HCT116 (cell line): ENCODE measurements around the gene KRT83. TPM values are rescaled to one million over a fixed set of nuclear protein-coding genes. Genes with fewer than 3 reads are reported as not detected.
"Not testable (repeated sequence)": the region's sequence is repeated elsewhere in the genome, so short reads cannot be mapped to it uniquely, and the experiment has no call there.

Experiments used
- ATAC-seq: fragments of 200-7000 bp; cut with Tn5 transposase; 2 replicates; pipeline ENCODE4 v1.9.1; 2020; ENCODE audit warnings: mild to moderate bottlenecking, moderate library complexity
- BruUV-seq: library from RNA; stranded (reverse); fragments of 400-500 nt; replicated peaks from 2 replicates; lab custom pipeline; 2021; lab: Mats Ljungman, UMichigan
- CTCF ChIA-PET: fragments of 300-600 bp; sonication (Branson Sonifier 250); formaldehyde crosslinking; loops from one replicate; lab custom pipeline; 2021; ENCODE audit warnings: antibody characterized with exemption; lab: Charles Lee
- POLR2A ChIA-PET: fragments of 300-600, 350-600 bp; sonication (Branson Sonifier 250); formaldehyde crosslinking; loops from one replicate; lab custom pipeline; 2021; ENCODE audit warnings: antibody characterized with exemption; lab: Charles Lee
- RAD21 ChIA-PET, 2 experiments: fragments of 300-600 bp; sonication (Branson Sonifier 250); formaldehyde crosslinking; loops; one replicate each; lab custom pipeline; 2023; ENCODE audit warnings: low total read pairs in 2 of 2; ENCODE audit not compliant: uncharacterized antibody in 2 of 2, unreplicated experiment in 2 of 2, low non-redundant PET in 1 of 2; lab: Charles Lee
- DNase-seq: peaks from one replicate; pipeline ENCODE4 v3.0.0-alpha.2; 2010; ENCODE audit warnings: low read depth, low spot score
- H2AFZ ChIP-seq: fragments of 200-600 bp; shearing (Covaris generic), sonication (generic); 2 replicates; pipeline ENCODE4 v1.6.1; 2017; ENCODE audit warnings: low read depth, mixed run types, mixed read lengths, antibody characterized with exemption, low read length; ENCODE audit not compliant: poor library complexity, severe bottlenecking
- H3K27ac ChIP-seq: 2 replicates; pipeline ENCODE4 v1.5.1; 2012; ENCODE audit warnings: low read depth, low read length
- H3K27me3 ChIP-seq: fragments of 200-600 bp; sonication (generic); 2 replicates; pipeline ENCODE4 v1.6.1; 2016; ENCODE audit warnings: mixed run types, low read length, mixed read lengths; ENCODE audit not compliant: insufficient read depth
- H3K36me3 ChIP-seq, 2 experiments: fragments of 200-500 bp in 1 of 2; fragments of 200-600 bp in 1 of 2; sonication (Bioruptor generic) in 1 of 2; sonication (generic) in 1 of 2; 2 replicates each; pipeline versions ENCODE4 v1.5.1 to v1.6.1; 2014 to 2016; ENCODE audit warnings: low read length in 2 of 2, inconsistent platforms in 1 of 2, mixed read lengths in 1 of 2, mixed run types in 1 of 2; ENCODE audit not compliant: insufficient read depth in 2 of 2, control insufficient read depth in 1 of 2
- H3K4me1 ChIP-seq, 2 experiments: fragments of 200-600 bp in 1 of 2; sonication (generic) in 1 of 2; 2 replicates each; pipeline versions ENCODE4 v1.5.1 to v1.6.1; 2012 to 2017; ENCODE audit warnings: low read length in 2 of 2, inconsistent platforms in 1 of 2, mild to moderate bottlenecking in 1 of 2, mixed read lengths in 1 of 2, mixed run types in 1 of 2, moderate library complexity in 1 of 2; ENCODE audit not compliant: insufficient read depth in 2 of 2, control insufficient read depth in 1 of 2
- H3K4me2 ChIP-seq: fragments of 200-600 bp; sonication (generic); 2 replicates; pipeline ENCODE4 v1.6.1; 2017; ENCODE audit warnings: mixed run types, low read length, mixed read lengths
- H3K4me3 ChIP-seq, 2 experiments: fragments of 200-600 bp in 1 of 2; sonication (generic) in 1 of 2; replicated peaks in 1 of 2; 2 replicates each; pipeline ENCODE4 v1.5.1; 2011 to 2016; ENCODE audit warnings: low read length in 2 of 2, control low read depth in 1 of 2, low read depth in 1 of 2, mild to moderate bottlenecking in 1 of 2, mixed read lengths in 1 of 2, mixed run types in 1 of 2
- H3K79me2 ChIP-seq: fragments of 200-600 bp; sonication (generic); 2 replicates; pipeline ENCODE4 v1.6.1; 2017; ENCODE audit warnings: mild to moderate bottlenecking, mixed run types, low read length, moderate library complexity, mixed read lengths; ENCODE audit not compliant: insufficient read depth
- H3K9ac ChIP-seq: fragments of 200-600 bp; sonication (generic); 2 replicates; pipeline ENCODE4 v1.6.1; 2016; ENCODE audit warnings: low read length, mixed read lengths
- H3K9me2 ChIP-seq: fragments of 200-600 bp; sonication (generic), shearing (Covaris generic); 2 replicates; pipeline ENCODE4 v1.6.1; 2017; ENCODE audit warnings: mixed run types, mild to moderate bottlenecking, moderate library complexity; ENCODE audit not compliant: insufficient read depth
- H3K9me3 ChIP-seq, 2 experiments: fragments of 200-500 bp in 1 of 2; fragments of 200-600 bp in 1 of 2; sonication (Bioruptor generic) in 1 of 2; sonication (generic) in 1 of 2; 2 replicates each; pipeline ENCODE4 v1.6.1; 2014 to 2017; ENCODE audit warnings: low read length in 2 of 2, mixed read lengths in 2 of 2, inconsistent platforms in 1 of 2, low read depth in 1 of 2, mild to moderate bottlenecking in 1 of 2, mixed run types in 1 of 2, moderate library complexity in 1 of 2; ENCODE audit not compliant: control insufficient read depth in 1 of 2, insufficient read depth in 1 of 2
- H4K20me1 ChIP-seq: fragments of 200-600 bp; sonication (generic), shearing (Covaris generic); 2 replicates; pipeline ENCODE4 v1.6.1; 2017; ENCODE audit warnings: mixed run types, mild to moderate bottlenecking, moderate library complexity; ENCODE audit not compliant: insufficient read depth
- CEBPB ChIP-seq: IDR thresholded peaks from 2 replicates; pipeline ENCODE4 v1.6.1; 2012; ENCODE audit warnings: low read depth
- ELF1 ChIP-seq: IDR thresholded peaks from 2 replicates; pipeline ENCODE4 v1.6.1; 2012; ENCODE audit warnings: low read depth, borderline replicate concordance
- EZH2phosphoT487 ChIP-seq: fragments of 200-600 bp; IDR thresholded peaks from 2 replicates; pipeline ENCODE4 v1.6.1; 2018; ENCODE audit warnings: antibody characterized with exemption, borderline replicate concordance
- JUND ChIP-seq: IDR thresholded peaks from 2 replicates; pipeline ENCODE4 v1.6.1; 2012
- MAX ChIP-seq: IDR thresholded peaks from 2 replicates; pipeline ENCODE4 v1.6.1; 2012
- POLR2AphosphoS5 ChIP-seq: IDR thresholded peaks from 2 replicates; pipeline ENCODE4 v1.6.1; 2011; ENCODE audit warnings: mild to moderate bottlenecking, low read depth, low read length, moderate library complexity
- SRF ChIP-seq: IDR thresholded peaks from 2 replicates; pipeline ENCODE4 v1.6.1; 2012; ENCODE audit warnings: low read depth
- intact Hi-C: fragments of 100-400 bp; cut with micrococcal nuclease; formaldehyde crosslinking; loops from 2 replicates; pipeline ENCODE4 v1.10.0; 2022
- total RNA-seq: library from RNA; stranded (reverse); gene quantifications from one replicate; pipeline ENCODE4 v1.2.1, GENCODE V29; 2021; ENCODE audit not compliant: unreplicated experiment
- TF ChIP-seq, protein P1 (sequence below): IDR thresholded peaks from 2 replicates; pipeline ENCODE4 v1.6.1; 2012; ENCODE audit warnings: low read depth

The KRT83 gene
- total RNA-seq, 1 experiment from 2014 or later = not detected

GRCh38 chr12:52301721-52302120 lies 19.5 kb downstream of the KRT83 start:
- H3K4me2 ChIP-seq, H3K9me2 ChIP-seq, BruUV-seq, RAD21 ChIA-PET, H3K27me3 ChIP-seq, H3K79me2 ChIP-seq, ATAC-seq, H2AFZ ChIP-seq, H3K4me3 ChIP-seq, H3K27ac ChIP-seq, H3K9ac ChIP-seq, H3K9me3 ChIP-seq, intact Hi-C loops, H3K36me3 ChIP-seq, H4K20me1 ChIP-seq, CTCF ChIA-PET, DNase-seq, POLR2A ChIA-PET: not testable (repeated sequence)
- peaks cover 0 to 14% of the 10 kb centered on the region in 2 experiments; a peak in 2 of 4 replicates for H3K4me1 ChIP-seq

DNA sequence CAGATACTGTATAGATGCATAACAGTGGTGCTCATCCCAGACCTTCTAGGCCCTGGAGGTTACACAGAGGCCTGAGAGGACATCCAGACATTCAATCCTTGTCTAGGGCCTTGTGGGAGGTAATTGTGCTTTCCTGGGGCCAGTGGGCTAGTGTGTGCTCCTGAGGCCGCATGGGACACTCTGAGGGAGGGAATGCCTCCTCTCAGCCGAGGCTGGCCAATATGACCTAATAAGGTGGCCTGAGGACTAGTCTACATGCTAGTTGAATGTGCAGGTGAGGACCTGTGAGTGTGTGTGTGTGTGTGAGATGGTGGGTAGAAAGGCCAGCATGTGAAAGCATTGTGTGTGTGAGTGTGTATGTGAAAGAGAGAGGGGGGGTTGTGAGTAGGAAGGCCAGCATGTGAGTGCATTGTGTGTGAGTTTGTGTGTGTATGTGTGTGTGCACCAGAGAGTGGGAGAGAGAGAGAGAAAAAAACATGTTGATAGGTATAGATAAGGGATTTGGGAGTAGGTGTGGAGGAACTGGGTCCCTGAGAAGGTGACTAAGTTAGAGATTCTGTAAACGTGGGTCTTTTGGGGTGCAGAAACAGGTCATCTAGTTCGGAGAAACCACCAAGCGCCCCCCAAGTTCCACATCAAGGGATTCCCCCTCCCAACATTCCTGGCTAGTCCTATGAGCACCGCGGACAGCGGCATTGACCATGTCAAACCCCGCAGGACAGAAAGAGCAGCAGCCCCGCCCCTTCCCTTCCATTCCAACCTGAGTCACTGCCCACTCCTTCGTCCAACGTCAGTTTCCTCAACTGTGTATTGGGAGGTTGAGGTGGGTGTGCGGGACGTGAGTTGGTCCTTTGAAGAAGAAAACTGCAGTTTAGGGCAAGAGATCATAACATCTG lies 20.2 kb downstream of the KRT83 start:
- BruUV-seq = no TSS peak
- intact Hi-C loops = no loop called here

More for the DNA sequence above, 20.2 kb downstream of the KRT83 start:
- no peak overlapping the region for H2AFZ ChIP-seq
- H3K27me3 ChIP-seq = no peaks in the 10 kb centered on the region
- DNase-seq (no peak), ATAC-seq (no peak)
- H3K9ac ChIP-seq = no peak overlapping the region
- ChIA-PET RAD21 (no interaction called here), CTCF (no interaction called here), POLR2A (no interaction called here)
- H3K36me3 ChIP-seq = no peaks in the 10 kb centered on the region
- no peaks in the 10 kb centered on the region for H3K9me2 ChIP-seq
- H3K4me3 ChIP-seq = no peak overlapping the region
- no peak overlapping the region for H3K4me2 ChIP-seq
- no peaks in the 10 kb centered on the region for H3K79me2 ChIP-seq
- H3K9me3 ChIP-seq = no peaks in the 10 kb centered on the region
- no peak for TF ChIP-seq EZH2phosphoT487
- no peak for TF ChIP-seq JUND
- no peak for TF ChIP-seq MAX
- TF ChIP-seq POLR2AphosphoS5 = no peak
- TF ChIP-seq, protein P1, sequence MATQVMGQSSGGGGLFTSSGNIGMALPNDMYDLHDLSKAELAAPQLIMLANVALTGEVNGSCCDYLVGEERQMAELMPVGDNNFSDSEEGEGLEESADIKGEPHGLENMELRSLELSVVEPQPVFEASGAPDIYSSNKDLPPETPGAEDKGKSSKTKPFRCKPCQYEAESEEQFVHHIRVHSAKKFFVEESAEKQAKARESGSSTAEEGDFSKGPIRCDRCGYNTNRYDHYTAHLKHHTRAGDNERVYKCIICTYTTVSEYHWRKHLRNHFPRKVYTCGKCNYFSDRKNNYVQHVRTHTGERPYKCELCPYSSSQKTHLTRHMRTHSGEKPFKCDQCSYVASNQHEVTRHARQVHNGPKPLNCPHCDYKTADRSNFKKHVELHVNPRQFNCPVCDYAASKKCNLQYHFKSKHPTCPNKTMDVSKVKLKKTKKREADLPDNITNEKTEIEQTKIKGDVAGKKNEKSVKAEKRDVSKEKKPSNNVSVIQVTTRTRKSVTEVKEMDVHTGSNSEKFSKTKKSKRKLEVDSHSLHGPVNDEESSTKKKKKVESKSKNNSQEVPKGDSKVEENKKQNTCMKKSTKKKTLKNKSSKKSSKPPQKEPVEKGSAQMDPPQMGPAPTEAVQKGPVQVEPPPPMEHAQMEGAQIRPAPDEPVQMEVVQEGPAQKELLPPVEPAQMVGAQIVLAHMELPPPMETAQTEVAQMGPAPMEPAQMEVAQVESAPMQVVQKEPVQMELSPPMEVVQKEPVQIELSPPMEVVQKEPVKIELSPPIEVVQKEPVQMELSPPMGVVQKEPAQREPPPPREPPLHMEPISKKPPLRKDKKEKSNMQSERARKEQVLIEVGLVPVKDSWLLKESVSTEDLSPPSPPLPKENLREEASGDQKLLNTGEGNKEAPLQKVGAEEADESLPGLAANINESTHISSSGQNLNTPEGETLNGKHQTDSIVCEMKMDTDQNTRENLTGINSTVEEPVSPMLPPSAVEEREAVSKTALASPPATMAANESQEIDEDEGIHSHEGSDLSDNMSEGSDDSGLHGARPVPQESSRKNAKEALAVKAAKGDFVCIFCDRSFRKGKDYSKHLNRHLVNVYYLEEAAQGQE = peak; percentile 69
- TF ChIP-seq ELF1 = no peak
- TF ChIP-seq CEBPB = no peak
- no peak for TF ChIP-seq SRF
- H3K27ac ChIP-seq = no peak overlapping the region
- peaks cover 0 to 14% of the 10 kb centered on the region in 2 experiments; a peak in 2 of 4 replicates for H3K4me1 ChIP-seq
- no peaks in the 10 kb centered on the region for H4K20me1 ChIP-seq
